GM23338 (cell line): Measurements from ENCODE around the gene RAB30.

Experiments used
- CREB1 ChIP-seq: fragments of 250-450 bp; sonication (Bioruptor Pico); IDR thresholded peaks from 2 replicates; pipeline ENCODE4 v1.5.0; 2020; ENCODE audit warnings: low read depth, mild to moderate bottlenecking, moderate library complexity
- ETS1 ChIP-seq: IDR thresholded peaks from 2 replicates; pipeline ENCODE4 v1.6.1; 2016; ENCODE audit warnings: antibody characterized with exemption
- EZH2 ChIP-seq: fragments of 200-600 bp; sonication (generic); IDR thresholded peaks from one replicate; pipeline ENCODE4 v1.8.0; 2017; ENCODE audit warnings: antibody characterized with exemption, mild to moderate bottlenecking, low read depth; ENCODE audit not compliant: unreplicated experiment
- EZH2phosphoT487 ChIP-seq: fragments of 200-600 bp; sonication (generic); IDR thresholded peaks from one replicate; pipeline ENCODE4 v1.8.1; 2018; ENCODE audit warnings: antibody characterized with exemption; ENCODE audit not compliant: unreplicated experiment
- JUNB ChIP-seq: IDR thresholded peaks from one replicate; pipeline ENCODE4 v1.6.1; 2016; ENCODE audit warnings: antibody characterized with exemption; ENCODE audit not compliant: unreplicated experiment
- NANOG ChIP-seq: IDR thresholded peaks from 2 replicates; pipeline ENCODE4 v1.6.1; 2016; ENCODE audit warnings: antibody characterized with exemption, borderline replicate concordance
- POLR2AphosphoS5 ChIP-seq: IDR thresholded peaks from 2 replicates; pipeline ENCODE4 v1.6.1; 2016; ENCODE audit warnings: antibody characterized with exemption, low read depth
- STAT1 ChIP-seq: IDR thresholded peaks from one replicate; pipeline ENCODE4 v1.6.1; 2016; ENCODE audit warnings: antibody characterized with exemption; ENCODE audit not compliant: unreplicated experiment
- ZNF114 ChIP-seq: fragments of 250-450 bp; sonication (Bioruptor Pico); IDR thresholded peaks from 2 replicates; pipeline ENCODE4 v1.5.0; 2020; ENCODE audit warnings: mild to moderate bottlenecking, moderate library complexity
- ZNF331 ChIP-seq: fragments of 250-450 bp; sonication (Bioruptor Pico); IDR thresholded peaks from 2 replicates; pipeline ENCODE4 v1.5.0; 2020; ENCODE audit warnings: low read depth, mild to moderate bottlenecking, moderate library complexity
- ZNF462 ChIP-seq: fragments of 250-450 bp; sonication (Bioruptor Pico); IDR thresholded peaks from 2 replicates; pipeline ENCODE4 v1.5.0; 2020; ENCODE audit warnings: mild to moderate bottlenecking, moderate library complexity
- TF ChIP-seq, protein P1 (sequence below), 2 experiments: fragments of 200-600 bp in 1 of 2; sonication (generic) in 1 of 2; conservative IDR thresholded peaks; 2 replicates each; pipeline versions ENCODE4 v1.5.1 to v1.6.1; 2016 to 2017; ENCODE audit warnings: antibody characterized with exemption in 2 of 2, low read depth in 2 of 2, mild to moderate bottlenecking in 2 of 2, moderate library complexity in 1 of 2
- TF ChIP-seq, protein P2 (sequence below): IDR thresholded peaks from one replicate; pipeline ENCODE4 v1.6.1; 2018; ENCODE audit warnings: antibody characterized with exemption; ENCODE audit not compliant: unreplicated experiment

DNA sequence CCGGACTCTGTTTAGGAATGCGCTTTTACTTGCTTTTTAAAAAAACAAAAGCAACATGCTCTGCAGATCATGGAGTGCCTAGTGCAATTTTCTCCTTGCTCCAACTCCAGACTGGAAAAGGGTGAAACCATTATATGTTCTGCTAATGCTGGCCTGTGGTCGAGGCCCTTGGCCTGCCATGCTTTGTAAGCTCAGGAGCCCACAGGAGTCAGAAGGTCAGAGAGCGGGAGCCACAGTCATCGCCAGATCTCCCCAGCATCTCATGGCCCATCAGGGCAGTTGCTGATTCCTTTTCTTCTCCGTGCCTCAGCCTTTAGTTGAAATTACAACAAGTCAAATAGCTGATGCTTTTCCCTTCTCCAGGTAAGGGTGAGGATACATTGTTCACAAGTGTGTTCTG is 89.8 kb downstream of the RAB30 start:
- TF ChIP-seq EZH2 (no peak), ZNF114 (CRISPR knock-in tag) (no peak), POLR2AphosphoS5 (no peak), CREB1 (CRISPR knock-in tag) (no peak), EZH2phosphoT487 (no peak), JUNB (no peak), ETS1 (no peak), ZNF331 (CRISPR knock-in tag) (no peak), STAT1 (no peak), NANOG (no peak), ZNF462 (CRISPR knock-in tag) (no peak)
- TF ChIP-seq, protein P1, sequence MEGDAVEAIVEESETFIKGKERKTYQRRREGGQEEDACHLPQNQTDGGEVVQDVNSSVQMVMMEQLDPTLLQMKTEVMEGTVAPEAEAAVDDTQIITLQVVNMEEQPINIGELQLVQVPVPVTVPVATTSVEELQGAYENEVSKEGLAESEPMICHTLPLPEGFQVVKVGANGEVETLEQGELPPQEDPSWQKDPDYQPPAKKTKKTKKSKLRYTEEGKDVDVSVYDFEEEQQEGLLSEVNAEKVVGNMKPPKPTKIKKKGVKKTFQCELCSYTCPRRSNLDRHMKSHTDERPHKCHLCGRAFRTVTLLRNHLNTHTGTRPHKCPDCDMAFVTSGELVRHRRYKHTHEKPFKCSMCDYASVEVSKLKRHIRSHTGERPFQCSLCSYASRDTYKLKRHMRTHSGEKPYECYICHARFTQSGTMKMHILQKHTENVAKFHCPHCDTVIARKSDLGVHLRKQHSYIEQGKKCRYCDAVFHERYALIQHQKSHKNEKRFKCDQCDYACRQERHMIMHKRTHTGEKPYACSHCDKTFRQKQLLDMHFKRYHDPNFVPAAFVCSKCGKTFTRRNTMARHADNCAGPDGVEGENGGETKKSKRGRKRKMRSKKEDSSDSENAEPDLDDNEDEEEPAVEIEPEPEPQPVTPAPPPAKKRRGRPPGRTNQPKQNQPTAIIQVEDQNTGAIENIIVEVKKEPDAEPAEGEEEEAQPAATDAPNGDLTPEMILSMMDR (conservative IDR thresholded peaks at IDR 0.05; ENCODE audit: low read depth in 2 of 2), result no peak
- TF ChIP-seq, protein P2, sequence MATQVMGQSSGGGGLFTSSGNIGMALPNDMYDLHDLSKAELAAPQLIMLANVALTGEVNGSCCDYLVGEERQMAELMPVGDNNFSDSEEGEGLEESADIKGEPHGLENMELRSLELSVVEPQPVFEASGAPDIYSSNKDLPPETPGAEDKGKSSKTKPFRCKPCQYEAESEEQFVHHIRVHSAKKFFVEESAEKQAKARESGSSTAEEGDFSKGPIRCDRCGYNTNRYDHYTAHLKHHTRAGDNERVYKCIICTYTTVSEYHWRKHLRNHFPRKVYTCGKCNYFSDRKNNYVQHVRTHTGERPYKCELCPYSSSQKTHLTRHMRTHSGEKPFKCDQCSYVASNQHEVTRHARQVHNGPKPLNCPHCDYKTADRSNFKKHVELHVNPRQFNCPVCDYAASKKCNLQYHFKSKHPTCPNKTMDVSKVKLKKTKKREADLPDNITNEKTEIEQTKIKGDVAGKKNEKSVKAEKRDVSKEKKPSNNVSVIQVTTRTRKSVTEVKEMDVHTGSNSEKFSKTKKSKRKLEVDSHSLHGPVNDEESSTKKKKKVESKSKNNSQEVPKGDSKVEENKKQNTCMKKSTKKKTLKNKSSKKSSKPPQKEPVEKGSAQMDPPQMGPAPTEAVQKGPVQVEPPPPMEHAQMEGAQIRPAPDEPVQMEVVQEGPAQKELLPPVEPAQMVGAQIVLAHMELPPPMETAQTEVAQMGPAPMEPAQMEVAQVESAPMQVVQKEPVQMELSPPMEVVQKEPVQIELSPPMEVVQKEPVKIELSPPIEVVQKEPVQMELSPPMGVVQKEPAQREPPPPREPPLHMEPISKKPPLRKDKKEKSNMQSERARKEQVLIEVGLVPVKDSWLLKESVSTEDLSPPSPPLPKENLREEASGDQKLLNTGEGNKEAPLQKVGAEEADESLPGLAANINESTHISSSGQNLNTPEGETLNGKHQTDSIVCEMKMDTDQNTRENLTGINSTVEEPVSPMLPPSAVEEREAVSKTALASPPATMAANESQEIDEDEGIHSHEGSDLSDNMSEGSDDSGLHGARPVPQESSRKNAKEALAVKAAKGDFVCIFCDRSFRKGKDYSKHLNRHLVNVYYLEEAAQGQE, result no peak
